H1 (cell line): ENCODE data around the gene LVRN. TPM values are rescaled to one million over a fixed set of nuclear protein-coding genes. Genes with fewer than 3 reads are reported as not detected.

Experiments used
- EP300 ChIP-seq, 2 experiments: IDR thresholded peaks; 1 replicate in 1 of 2; 2 replicates in 1 of 2; pipeline ENCODE4 v1.6.1; 2011 to 2012; ENCODE audit warnings: low read depth in 2 of 2, low read length in 2 of 2, mild to moderate bottlenecking in 2 of 2, borderline replicate concordance in 1 of 2, inconsistent platforms in 1 of 2, moderate library complexity in 1 of 2
- SIX5 ChIP-seq: IDR thresholded peaks from 2 replicates; pipeline ENCODE4 v1.6.1; 2011; ENCODE audit warnings: mild to moderate bottlenecking, low read depth, low read length
- polyA plus RNA-seq, 7 experiments: library from polyadenylated mRNA; depleted of rRNA in 3 of 7; stranded (reverse) in 5 of 7; unstranded in 2 of 7; fragments of >200 nt in 5 of 7; fragments of 200-250 nt in 2 of 7; gene quantifications; 1 replicate in 5 of 7; 2 replicates in 1 of 7; 4 replicates in 1 of 7; pipeline versions ENCODE4 v1.2.1 to v1.2.3, GENCODE V29; 2011 to 2013; ENCODE audit warnings: missing spikeins in 2 of 7, mixed read lengths in 2 of 7
- total RNA-seq: library from RNA; stranded (reverse); fragmentation: NEBNext Ultra II Directional; extraction: Animal tissue kit (Norgen Biotek cat#: 25700); gene quantifications from 2 replicates; pipeline ENCODE4 v1.2.1, GENCODE V29; 2021

LVRN gene
- total and polyA plus RNA-seq, 2 of the 8 experiments (the other 6 are each of a cell fraction or from before 2014, with no cell fraction given): 0.08 to 0.09 TPM

DNA sequence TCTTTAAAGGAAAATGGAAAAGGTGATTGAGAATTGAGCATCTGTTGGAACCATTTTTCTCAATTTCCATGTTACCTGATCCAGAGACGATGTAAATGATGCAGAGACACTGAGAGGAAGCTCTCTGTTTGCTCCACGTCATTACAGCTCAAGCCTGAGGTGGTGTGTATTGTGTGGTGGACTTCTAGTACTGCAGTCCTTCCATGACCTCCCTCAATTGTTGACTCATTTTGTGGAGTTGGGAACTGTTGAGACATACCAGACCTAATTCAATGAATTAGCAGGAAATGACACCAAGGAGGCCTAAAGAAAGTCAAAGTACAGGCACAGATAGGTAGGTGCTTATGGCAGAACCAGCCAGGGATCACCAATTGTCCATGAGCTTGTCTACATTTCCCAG lies 15.6 kb upstream of the LVRN start (continued):
- TF ChIP-seq SIX5 (no peak), EP300 (IDR thresholded peaks at IDR 0.05; ENCODE audit: borderline replicate concordance in 1 of 2, low read depth in 2 of 2, low read length in 2 of 2) (no peak)
